NCI-H1092 (cell line): ENCODE results near the gene TMEM200B.
"Not testable (repeated sequence)": the region's sequence is repeated elsewhere in the genome, so short reads cannot be mapped to it uniquely, and the experiment has no call there.

Experiments
- DNase-seq: peaks from one replicate; lab custom pipeline; 2025; lab: John Stamatoyannopoulos, UW

TMEM200B gene

DNA sequence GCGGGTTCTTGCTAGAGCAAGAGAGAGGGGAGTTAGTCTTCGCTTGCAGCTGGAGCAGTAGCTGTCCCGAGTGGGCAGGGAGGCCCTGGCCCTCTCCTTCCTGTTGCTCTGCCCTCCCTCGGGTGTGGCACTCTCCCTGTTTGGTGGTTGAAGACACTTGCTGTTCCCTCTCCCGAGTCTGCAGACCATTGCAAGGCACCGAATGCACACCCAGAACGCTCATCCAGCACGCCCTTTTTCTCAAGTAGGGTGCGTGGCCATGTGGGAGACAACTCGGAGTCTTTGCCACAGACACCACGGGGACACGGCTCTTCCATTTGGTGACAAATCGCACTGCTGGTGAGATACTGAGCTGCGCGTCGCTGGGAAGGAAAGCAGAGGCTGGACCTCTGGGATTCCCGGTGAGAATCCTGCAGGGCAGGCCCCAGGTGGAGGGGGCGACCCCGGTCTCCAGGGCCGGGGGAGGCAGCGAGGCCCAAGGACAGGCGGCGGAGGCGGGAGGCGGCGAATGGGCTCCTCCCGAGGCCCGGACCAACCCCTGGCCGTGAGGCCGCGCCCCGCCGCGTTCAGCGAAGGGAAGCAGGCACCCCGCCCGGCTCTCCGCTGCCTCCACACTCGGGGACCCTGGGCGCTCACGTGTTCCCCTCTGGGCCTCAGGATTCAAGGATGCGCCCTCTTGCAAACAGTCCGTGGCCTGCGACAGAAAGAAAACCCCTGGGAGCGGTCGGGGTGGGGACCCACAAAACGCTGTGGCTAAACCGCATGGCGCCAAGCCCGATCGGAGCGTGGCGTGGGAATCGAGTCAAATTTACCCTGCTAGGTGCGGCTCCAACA, 10.4 kb upstream of the TMEM200B start:
- DNase-seq, result no peak

DNA sequence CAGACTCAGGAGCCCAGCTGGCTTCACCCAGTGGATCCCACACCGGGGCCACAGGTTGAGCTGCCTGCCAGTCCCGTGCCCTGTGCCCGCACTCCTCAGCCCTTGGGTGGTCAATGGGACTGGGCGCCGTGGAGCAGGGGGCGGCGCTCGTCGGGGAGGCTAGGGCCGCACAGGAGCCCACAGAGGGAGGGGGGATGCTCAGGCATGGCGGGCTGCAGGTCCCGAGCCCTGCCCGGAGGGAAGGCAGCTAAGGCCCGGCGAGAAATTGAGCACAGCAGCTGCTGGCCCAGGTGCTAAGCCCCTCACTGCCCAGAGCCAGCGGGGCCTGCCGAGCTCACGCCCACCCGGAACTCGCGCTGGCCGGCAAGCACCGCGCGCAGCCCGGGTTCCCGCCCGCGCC, 7.4 kb upstream of the TMEM200B start:
- not testable (repeated sequence) for DNase-seq

DNA sequence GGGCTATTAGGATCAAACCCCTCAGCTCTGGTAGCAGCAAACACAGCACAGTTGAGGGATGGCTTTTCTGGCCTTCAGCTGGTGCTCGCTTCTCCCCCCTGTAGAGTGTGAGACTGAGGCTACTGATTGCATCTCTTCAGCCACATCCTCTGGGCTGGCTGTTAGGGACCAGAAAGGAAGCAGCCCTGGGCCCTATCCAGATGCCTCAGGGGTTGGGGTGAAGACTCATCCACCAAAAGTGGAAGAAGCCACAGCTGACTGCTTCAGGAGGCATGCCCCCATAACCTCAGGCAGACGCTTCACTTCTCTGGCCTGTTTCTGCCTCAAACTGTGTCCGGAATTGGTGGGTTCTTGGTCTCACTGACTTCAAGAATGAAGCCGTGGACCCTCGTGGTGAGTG, 6.2 kb upstream of the TMEM200B start:
- DNase-seq, result no peak

DNA sequence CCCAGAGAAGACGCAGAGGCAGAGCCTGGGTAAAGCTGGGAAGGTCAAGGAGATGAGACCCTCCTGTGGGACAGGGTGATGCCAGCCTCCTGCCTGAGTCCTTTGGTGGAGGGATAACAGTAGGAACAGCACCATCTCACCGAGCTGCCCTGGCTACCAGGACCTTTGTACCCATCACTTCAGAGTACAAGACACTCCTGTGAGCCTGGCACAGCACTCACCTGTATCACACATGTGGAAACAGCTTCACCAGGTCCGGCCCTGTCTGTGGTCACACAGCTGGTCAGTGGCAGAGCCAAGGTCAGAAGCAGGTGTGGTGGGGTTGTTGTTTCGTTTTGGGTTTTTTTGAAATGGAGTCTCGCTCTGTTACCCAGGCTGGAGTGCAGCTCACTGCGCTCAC, 5.0 kb upstream of the TMEM200B start:
- no peak for DNase-seq

DNA sequence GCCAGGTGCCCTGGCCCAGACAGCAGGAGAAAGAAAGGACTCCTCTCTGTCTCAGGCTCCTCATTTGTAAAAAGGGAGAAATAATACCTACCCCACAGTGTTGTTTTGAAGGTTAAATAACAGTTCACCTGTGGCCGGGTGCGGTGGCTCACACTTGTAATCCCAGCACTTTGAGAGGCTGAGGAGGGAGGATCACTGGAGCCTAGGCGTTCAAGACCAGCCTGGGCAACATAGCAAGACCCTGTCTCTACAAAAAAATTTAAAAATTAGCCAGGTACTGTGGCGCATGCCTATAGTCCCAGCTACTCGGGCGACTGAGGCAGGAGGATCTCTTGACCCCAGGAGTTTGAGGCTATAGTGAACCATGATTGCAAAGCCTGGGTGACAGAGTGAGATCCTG, 2.5 kb upstream of the TMEM200B start:
- no peak for DNase-seq

DNA sequence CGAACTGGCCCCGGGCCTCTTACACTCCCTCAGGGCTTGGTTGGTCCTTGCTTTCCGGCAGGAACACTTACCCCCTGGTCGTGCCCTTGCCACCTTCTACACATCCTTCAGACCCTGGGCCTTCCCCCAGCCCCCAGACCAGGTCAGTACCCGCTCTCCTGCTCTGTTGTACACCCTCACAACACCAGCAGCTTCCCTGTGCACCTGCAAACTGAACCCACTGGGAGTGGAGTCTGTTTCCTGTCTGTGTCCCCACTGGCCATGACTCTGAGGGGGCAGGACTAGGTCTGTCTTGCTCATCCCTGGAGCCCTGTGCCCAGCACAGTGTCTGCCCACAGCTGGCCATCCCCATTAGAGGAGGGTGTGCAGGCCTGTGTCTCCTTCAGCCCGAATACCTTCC, 2.1 kb upstream of the TMEM200B start:
- no peak for DNase-seq

DNA sequence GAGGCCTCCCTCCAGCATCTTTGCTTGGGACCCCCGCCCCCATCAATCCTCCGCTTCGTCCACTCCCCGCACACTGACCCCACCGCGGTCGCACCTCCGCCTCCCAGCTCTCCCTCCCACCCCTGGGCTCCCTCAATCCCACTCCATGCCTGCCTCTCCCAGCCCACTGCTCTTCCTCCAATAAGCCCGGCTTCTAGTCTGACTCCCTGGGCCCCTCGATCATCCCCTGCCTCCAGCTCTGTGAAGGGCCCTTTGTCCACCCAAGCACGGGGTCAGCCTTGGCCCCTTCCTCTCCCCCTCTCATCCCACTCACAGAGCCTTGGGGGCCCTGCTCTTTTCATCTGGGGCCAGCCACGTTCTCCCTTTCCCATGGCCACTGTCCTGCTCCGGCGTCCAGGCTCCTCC, 1.5 kb upstream of the TMEM200B start:
- no peak for DNase-seq

DNA sequence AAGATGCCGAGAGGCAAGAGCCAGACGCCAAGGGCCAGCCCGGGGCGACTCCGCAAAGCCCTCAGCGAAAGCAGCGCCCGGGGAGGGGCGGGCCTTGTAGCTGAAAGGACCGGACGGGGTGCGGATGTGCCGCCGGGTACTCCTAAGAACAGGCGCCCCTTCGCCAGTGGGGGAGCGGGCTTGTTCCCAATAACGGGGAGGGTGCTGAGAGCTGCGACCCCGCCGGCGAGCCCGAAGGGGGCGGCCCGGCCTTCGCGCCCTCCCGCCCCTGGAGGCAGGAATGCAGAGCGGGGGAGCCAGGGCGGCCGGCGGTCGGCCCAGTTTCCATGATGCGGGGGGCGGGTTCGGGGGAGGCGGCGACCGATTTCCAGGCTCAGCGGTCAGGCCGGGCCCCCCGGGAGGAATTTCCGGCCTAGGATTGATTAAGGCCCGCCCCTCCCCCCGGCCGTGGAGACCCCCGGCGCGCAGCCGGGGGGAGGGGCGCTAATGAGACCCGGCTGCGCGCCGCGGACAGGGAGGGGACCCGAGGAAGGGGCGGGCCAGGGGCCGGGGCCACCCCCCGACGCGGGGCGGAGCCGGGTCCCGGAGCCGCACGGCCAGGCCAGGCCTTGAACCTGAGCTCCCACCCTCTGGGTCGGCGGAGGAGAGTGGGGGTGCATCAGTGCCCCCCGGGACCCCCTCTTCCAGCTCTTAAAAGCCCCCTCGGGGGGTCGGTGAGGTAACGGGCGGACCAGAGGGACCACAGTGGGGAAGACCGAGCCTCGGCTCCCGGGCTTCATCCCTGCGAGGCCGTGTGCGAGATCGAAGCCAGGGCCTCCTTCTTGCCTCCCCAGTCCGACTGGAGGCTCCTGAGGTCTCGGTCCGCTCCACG, 898 bp upstream of the TMEM200B start:
- no peak for DNase-seq

DNA sequence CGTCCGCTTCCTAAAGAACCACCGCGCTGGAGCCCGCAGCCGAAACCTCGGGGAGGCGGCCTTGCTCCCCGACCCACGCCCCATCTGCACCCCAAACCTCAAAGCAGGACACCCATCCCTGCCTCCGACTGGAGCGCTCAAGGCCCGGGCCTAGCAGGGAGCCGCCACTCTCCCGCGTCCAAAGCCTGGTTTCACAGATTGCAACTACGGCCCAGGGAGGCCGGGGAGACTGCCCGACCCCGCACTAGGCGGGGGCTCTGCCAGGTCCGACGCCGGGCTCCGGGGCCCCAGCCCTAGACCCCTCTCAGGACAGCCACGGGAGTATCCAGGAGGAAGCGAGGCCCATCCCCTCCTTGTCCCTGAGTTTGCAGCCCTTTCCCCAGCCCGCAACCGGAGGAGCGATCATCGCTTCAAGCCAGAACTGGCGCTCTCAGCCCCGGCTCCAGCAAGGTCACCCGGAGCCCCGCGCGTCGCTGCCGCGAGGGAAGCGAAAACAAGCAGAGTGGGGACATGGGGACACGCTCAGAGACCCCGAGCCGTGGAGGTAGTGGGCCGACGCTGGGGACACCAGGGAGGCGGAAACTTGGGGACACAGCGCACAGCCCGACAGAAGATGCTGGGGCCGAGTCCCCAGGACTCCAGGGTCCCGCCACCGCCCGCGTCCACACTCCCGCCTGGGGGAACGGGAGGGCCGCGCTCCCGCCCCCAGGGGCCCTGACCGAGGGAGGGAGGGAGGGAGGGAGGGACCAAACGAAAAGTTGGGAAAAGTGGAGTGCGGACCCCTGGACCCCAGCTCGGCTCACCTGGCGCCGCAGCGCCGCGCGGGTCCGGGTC, 433 bp downstream of the TMEM200B start:
- no peak for DNase-seq

DNA sequence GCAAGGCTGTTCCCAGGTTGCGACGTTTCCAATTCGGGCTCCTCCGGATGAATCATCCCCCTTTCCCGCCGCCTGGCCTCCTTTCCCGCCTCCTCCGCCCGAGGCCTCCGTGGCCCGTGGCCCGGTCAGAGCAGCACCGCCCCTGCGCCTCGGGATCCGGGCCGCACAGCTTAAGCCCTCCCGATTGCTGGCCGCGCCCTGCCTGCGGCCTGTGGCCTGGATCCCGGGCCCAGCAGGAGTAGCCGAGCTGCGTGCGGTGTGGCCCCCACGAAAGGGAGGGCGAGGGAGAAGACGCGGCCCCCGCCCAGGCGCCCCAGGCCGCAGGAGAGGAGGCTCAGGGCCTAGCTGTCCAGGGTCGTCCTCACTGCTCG, 1.0 kb downstream of the TMEM200B start:
- no peak for DNase-seq

DNA sequence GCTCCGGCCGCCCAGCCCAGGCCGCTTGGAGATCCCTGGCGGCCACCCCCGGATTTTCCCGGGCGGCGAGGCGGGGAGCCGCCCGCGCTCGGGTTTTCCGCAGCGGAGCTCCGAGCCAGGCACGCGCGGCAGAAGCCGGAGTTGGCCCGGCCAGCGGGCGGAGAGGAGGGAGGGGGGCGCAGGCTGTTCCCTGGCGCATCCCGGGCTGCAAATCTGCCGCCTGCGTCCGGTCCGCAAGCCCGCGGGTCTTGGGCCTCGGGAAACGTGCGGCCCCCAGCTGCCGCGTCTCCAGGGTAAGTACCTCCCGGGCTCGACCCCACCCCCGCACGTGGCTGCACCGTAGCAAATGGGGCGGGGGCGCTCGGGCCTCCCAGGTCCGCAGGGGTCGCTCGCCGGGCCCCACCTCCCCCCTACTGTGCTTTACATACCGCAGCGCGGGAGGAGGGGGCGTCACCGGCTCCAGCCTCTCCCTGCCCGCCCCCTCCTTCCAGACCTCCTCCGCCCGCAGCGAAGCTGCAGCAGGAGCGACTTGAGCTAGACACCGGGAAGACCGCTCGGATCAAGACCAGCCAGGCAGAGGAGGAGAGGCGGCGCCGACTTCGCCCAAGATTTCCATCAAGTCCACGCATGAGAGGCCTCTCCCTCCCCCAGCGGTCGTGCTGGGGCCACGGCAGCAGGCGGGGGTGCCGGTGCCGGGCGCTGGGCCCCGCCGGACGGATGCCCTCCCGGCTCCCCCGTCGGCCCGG, 1.6 kb downstream of the TMEM200B start:
- no peak for DNase-seq

DNA sequence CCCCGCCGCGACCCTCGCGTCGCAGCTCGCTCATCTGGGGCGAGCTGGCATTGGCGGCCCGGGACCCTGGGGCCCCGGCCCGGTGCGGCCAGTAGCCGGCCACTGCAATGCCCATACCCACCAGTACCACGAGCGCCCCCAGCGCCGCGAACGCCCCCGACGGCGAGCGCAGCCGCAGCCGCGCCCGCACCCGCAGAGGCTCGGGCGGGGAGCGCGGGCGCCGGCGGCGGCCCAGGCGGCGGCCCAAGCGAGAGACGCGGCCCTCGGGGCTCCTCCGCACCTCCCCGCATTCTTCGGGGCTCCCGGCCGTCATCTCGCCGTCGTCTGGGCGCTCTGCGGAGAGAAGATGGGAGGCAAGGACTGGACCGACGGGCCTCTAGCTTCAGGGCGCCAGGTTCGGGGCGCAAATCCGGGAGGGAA, 2.2 kb downstream of the TMEM200B start:
- no peak for DNase-seq

DNA sequence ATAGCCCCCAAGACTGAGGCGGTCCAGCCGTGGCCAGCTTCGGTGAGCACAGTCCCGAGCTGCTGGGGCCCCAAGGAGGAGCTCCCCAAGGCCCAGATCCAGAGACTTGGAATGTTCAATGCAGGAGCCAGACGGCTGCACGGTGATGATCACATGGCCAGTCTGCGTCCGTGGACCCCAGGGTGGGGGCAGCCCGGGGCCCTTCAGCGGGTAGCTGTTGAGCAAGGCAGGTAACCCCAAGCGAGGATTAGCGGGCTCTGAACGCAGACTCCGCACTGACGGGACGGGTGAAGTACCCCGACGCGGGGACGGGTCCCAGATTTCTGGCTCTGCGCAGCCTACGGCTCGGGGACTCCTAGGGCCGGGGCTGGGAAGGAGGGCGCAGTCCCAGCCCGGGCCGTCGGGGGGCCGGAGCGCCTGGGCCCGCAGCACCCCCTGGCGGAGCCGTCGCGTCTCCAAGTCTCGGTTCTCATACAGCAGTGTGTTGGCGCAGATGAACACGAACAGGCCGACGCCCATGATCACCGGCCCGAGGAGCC, 2.7 kb downstream of the TMEM200B start:
- DNase-seq, result no peak

DNA sequence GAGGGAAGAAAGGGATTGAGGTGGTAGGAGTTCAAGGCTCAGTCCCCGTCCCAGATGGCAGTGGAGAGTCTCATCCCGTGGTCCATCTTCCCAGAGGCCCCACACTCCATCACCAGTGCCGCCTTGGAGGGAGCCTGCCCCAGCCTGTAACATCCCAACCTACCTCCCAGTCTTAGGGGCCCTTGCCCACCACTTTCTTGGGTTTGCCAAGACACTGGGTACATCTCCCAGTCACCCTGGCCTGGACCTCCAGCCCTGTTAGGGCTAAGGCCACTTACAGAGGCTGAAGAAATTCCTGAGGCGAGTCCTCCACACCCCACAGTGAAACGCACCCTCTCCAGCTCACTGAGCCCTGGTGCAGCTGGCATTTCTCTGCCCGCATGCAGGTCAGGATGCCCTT, 3.3 kb downstream of the TMEM200B start:
- no peak for DNase-seq

DNA sequence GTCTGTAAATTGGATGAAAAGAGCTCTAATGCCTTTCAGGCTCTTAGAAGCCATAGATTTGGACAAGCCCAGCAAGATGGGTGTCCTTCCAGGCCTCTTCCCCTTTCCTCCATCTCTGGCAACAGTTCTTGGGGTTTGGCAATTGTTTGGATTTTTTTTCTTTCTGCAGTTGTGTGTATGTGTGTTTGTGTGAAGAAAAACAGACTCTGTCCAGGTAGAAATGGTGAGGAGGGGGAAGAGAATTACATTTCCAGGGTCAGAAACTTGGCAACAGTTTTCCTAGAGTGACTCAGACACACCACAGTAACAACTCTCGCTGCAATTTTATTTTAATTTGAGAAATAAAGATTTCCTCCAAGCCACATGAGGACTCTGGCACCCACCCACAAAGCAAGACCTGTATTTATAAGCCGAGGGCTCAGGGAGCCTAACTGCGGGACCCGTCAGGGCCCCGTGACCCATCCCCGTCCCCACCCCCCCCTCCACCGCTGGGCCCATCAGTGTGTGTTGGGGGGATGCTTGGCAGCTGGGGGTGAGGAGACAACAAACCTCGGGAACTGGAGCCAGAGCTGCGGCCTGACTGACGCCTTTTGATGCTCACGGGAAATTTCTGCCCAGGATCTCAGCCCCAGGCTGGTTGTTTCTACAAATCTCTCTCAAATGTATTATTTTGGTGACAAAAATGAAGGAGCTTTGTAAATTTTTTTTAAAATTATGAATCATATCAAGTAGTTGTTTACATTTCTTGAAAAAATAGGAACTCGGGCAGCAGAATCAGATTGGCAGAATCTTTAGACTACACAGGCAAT, 4.4 kb downstream of the TMEM200B start:
- DNase-seq, result no peak

DNA sequence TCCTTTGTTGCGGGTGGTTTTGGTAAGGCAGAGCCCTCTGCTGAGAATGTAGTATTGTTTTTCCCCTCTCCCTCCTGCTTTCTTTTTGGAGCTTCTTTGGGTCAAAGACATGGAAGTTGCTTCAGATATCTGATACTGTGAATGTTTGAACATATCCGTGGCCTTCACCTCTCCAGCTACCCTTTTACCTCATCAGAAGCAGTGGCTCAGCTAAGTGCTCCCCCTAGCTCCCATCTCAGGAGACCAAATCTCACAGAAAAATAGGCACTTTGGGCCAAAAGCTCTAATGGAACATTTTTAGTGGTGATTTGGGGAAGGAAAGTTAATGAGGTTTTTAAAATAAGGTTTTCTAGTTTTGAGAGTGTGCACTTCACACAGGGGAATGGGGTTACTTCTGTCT, 6.3 kb downstream of the TMEM200B start:
- DNase-seq, result no peak

DNA sequence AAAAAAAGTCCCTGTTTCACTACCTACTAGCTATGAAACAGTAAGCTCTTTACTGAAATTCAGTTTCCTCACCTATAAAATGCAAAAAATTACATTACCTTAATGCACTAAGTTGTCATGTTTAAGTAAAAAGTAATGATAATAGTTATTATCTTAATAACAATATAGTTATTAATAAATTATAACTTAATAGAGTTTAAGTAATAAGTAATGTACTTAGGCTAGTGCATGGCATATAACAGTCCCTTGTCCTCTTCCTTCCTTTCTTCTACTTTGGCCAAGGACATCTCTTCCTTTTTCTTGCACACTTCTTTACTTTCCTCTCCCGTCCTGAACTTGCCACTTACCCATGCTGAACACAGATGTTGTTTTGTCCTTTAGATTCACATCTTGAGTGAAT, 9.0 kb downstream of the TMEM200B start:
- no peak for DNase-seq

DNA sequence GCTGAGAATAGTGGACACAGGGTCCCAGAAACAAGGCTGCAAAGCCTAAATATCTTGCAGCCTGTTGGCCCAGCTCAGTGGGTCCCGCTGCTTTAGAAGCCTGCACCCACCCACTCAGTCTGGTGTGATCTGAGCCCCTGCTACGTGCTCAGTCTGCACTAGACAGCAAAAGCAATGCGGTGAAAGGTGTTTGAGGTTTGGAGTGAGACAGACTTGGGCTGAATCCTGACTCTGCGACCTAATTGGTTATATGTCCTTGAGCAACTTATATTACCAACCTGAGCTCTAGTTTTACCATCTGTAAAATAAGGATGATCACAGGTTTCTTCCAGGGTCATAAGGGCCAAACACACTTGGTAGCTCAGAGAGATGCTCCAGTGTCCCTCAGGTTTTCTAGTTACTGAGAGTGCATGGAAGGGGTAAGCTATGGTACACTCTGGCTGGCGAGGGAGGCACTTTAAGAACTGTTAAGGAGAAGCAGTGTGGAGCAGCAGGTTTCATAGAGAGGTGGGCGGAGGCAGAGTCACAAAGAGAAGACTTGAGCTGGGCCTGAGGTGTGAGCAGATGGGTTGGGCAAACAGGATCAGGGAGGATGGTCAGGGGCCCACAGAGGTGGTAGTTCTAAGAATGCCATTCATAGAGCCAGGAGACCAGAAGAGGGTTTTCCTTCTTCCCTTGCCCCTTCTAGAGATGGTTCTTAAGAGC, 10.1 kb downstream of the TMEM200B start:
- DNase-seq, result no peak

DNA sequence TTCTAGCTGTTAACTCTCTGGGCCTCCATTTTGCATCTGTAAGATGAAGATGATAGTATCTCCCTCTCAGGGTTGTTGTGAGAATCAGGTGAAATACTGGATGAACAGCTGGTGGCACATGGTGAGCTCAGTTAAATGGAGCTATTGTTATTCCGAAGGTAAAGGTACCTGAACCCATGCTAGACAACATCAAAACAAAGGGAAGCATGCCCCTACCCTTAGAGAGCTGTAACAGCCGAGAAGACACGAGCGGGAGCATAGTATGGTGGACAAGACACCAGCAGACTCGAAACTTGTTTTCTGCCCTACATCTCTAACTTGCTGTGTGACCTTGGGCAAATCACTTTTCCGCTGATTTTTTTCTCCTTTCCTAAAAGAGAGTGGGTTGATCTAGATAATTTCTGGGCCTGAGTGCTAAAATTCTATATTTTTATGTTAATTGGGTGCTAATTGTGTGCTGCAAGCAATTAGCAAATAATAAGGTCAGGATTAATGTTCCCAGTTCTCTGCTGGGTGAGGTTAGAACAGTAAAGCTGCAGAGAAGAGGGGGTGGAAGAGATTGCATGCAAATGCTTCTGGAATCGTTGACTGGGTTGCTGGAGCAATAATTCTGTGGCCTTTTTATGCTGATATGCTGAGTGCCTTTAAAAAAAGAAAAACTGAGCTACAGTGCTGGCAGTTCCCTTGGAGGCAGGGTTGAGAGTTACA, 10.8 kb downstream of the TMEM200B start:
- DNase-seq, result no peak
